ENCODE results near the gene SMPD3.

SMPD3 gene

GRCh38 chr16:68343137-68343536 lies 105.2 kb downstream of the SMPD3 start:
- DNase-seq (ENCODE audit: low read depth in 4 of 4, low spot score in 1 of 4): no peak

DNA sequence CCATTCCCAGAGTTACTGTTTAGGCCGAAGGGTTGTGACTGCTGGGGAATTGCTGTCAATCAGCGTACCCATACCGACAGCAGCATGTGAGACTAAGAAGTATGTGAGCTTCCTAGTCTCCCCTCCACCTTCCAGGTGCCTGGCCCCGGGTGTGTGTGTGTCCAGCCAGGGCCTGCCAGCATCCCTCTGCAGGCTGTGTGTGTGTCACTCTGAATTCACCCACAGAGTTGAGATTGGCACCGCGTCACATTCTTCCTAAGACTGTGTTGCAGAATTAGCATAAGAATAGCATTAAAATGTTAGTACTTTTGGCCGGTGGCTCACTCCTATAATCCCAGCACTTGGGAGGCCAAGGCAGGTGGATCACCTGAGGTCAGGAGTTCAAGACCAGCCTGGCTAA lies 105.7 kb downstream of the SMPD3 start:
- no peak for DNase-seq (ENCODE audit: low read depth in 4 of 4, low spot score in 1 of 4)

GRCh38 chr16:68339214-68339613 lies 109.1 kb downstream of the SMPD3 start:
- DNase-seq (ENCODE audit: low read depth in 4 of 4, low spot score in 1 of 4): no peak

GRCh38 chr16:68338326-68339119 lies 109.8 kb downstream of the SMPD3 start:
- no peak for DNase-seq (ENCODE audit: low read depth in 4 of 4, low spot score in 1 of 4)

DNA sequence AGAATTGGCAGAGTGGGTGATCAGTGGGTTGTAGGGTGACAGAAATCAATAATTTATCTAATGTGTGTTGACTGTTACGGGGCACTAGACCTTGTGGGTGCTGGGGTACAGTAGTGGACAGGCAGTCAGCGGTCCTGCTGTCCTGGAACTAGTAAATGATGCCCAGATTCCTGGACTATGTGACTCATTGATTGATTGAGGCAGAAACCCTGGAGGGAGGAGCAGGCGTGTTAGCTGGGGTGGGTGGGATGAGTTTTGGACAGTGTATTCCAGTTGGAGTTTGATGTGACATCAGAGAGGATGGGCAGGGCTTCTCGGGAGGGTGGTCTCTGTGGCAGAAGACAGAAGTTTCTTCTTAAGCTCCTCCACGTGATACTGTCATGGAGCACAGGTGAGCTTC lies 113.1 kb downstream of the SMPD3 start:
- DNase-seq (ENCODE audit: low read depth in 4 of 4, low spot score in 1 of 4): no peak

DNA sequence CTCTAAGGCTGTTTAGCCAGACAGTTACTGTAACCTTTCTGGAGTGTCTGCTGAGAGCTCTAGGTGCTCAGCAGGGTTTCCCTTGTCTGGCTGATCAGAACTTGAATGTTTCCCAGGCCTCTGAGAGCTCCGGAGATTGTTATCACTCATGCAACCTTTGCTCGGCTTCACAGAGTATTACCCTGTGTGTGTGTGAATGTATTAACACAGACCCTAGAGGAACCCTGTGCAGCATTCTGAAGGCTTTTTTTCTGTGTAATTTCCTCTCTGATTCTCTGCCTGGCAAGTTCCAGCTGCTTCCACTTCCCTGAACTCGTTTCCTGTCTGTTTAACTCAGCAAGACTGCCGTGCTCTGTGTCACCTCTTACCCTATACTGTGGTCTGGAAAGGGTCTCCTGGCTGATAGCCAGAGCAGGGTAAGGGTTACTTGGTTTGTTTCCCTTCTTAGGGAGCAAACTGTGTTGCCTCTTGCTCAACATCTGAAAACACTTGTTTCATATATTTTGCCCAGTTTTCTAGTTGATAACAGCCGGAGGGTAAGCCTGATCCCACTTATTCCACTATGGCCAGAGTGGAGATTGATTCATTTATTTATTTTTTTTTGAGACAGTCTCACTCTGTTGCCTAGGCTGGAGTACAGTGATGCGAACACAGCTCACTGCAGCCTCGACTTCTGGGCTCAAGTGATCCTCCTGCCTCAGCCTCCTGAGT lies 115.7 kb downstream of the SMPD3 start:
- DNase-seq (ENCODE audit: low read depth in 4 of 4, low spot score in 1 of 4): no peak

DNA sequence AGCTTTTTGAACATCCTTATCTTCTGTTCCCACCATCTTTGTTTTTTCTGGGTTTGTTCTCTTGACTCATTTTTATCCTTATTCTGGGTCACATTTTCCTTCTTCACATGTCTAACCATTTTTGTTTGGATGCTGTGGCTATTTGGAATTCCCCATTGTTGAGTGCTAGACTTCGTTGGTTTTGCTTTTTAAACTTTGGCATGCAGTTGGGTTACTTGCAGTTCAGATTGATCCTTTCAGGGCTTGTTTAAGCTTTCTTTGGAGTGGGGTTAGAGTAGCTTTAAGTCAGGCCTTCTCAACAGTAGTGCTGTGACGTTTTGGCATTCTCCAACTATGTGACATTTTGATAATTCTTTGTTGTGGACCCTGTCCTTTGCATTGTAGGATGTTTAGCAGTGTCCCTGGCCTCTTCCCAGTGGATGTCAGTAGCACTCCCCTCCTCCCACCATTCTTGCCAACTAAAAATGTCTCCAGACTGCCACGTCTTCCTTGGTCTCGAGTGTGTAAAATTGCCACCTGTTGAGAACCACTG lies 116.4 kb downstream of the SMPD3 start:
- DNase-seq (ENCODE audit: low read depth in 4 of 4, low spot score in 1 of 4): no peak

DNA sequence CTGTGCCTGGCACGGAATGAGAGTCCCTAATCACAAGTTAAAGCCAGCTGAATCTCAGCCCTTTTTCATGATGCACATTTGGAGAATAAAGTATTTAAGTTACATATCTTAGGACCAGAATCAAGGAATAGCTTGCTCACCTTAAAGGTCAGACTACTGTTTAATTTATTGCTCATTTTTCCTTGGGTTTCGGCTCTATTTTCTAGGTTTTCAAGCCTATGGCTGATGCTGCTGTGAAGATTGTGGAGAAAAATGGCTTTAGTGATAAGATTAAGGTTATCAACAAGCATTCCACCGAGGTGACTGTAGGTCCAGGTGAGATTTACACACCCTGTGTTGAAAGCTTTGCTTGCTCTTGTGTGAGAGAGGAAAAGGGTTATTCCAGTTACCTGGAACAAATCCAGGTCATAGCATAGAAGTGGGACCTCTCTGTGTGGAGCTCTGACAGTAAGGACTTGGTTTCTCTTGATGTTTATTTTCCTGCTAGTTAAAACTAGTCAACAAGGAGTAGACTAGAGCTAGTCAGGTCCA lies 119.4 kb downstream of the SMPD3 start:
- DNase-seq (ENCODE audit: low read depth in 4 of 4, low spot score in 1 of 4): no peak

DNA sequence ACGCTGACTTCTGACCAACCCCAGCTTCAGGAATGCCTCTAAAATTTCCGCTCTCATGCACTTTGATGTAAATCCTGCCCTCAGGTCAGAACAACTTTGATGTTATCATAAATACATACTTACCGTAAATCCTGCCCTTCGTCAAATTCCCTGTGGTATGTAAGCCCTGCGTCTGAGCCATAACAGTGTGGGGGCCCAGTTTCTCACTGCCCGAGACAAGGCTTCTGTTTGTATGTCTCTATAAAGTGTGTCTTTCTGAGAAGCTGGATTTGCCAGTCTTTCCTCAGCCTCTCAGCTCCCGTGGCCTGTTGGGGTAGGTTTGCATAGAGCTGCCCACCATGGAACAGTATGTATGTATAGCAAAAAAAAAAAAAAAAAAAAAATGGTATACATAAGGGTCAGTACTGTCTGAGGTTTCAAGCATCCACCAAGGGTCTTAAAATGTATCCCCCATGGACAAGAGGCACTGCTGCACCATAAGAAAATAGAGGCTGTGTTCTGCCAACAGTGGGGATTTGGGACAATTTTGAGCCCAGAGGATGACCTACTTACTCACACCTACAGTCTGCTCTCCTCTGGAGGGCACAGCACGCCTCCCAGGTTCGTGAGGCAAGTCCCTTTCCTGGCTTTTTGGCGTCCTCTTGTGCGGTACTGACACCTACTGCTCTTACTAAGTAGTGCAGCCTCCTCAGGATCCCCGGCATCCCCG lies 120.0 kb downstream of the SMPD3 start:
- DNase-seq (ENCODE audit: low read depth in 4 of 4, low spot score in 1 of 4): peak; percentile 50 to 60 (median 56)

- no peak for DNase-seq (ENCODE audit: low read depth in 4 of 4, low spot score in 1 of 4)
These were observed 123.4 kb downstream of the SMPD3 start for GRCh38 chr16:68324780-68325357.

GRCh38 chr16:68324336-68324735 lies 124.0 kb downstream of the SMPD3 start:
- DNase-seq (ENCODE audit: low read depth in 4 of 4, low spot score in 1 of 4): no peak

DNA sequence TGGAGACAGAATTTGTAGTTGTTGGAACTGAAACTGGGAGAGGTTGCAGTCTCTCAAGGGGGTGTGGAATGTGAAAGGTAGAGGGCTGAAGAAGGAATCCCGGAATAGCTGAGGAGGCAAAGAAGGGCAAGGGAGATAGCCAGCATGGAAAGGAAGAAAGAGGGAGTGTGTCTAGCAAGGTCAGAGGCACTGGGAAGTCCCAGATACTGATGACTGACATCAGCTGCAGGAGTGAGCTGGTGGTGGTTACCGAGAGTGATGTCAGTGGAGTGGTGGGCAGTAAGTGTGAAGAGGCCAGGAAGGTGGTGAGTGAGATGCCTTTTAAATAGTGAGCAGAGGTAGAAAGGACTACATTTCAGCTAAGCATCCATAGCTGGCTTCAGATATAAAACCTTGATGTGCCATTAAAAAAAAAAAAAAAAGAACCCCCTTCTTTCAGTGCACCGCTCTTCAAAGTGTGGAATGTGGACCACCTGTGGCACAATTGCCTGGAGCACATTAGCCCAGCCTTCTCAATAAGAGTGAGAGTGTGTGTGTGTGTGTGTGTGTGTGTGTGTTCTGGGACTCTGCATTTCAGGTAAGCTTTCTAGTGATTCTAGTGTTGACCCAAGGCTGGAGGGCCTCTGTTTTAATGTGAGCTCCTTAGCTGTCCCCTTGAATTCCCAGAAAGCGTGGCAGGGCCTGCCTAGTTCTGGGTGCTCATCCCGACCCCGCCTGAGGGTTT lies 129.0 kb downstream of the SMPD3 start:
- DNase-seq (ENCODE audit: low read depth in 4 of 4, low spot score in 1 of 4): peak; percentile 5 to 38 (median 20)

GRCh38 chr16:68313116-68313515 lies 135.2 kb downstream of the SMPD3 start:
- no peak for DNase-seq (ENCODE audit: low read depth in 4 of 4, low spot score in 1 of 4)

DNA sequence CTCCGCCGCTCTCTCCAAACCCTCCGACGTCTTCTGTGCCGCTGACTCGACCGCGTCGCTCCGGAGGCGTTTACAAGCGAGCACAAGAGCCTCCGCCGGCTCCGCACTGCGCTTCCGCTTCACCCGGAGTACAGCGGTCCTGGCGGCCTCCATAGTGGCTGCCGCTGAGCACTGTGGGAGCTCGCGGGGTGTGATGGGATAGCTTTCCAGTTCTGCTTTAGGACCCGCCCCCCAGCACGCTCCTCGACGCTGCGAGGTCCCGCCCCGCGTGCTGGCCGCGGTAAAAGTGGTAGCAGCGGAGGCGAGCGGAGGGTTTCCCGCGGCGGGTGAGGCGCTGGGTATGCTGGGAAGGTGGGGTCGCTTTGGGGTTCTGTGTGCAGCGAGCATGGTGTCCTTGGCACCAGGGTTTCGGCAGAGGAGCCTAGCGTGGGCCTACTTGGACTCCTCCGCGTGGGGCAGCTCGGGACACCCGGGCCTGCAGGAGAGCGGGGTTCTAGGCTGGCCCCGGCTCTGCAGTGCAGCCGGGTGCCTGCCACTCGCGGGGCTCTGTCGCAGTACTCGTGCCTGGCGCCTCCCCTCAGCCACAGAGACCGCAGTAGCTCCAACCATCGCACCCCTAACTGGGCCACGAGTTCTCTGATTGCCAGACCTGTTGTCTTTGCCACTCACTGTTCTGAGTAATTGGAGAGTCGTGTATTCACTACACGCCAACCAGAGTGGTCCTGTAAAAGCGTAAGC lies 137.4 kb downstream of the SMPD3 start, which contains the start of the genes PRMT7 and SLC7A6OS:
TSS of gene PRMT7 (plus strand) at position 246 of the 738 bp plus-strand sequence. CDS start 4,961 bp downstream, outside the sequence.
TSS of gene SLC7A6OS (minus strand) at position 173 of the 738 bp plus-strand sequence. CDS start at position 153, 20 bp downstream.
- DNase-seq (ENCODE audit: low read depth in 4 of 4, low spot score in 1 of 4): peak; percentile 75 to 94 (median 84)

- DNase-seq (ENCODE audit: low read depth in 4 of 4, low spot score in 1 of 4): no peak
These were observed 137.9 kb downstream of the SMPD3 start for GRCh38 chr16:68310437-68310773.

- DNase-seq (ENCODE audit: low read depth in 4 of 4, low spot score in 1 of 4): no peak
These were observed 138.5 kb downstream of the SMPD3 start for GRCh38 chr16:68309799-68310198.

Measured in stimulated activated CD4-positive, alpha-beta T cell treated with anti-CD3 and anti-CD28 coated beads, Interleukin-1b, Interleukin-23, amount 100 ng/mL, for 24 hours (primary cell).